ENCODE results near the gene PLA2G4B. TPM values are rescaled to one million over a fixed set of nuclear protein-coding genes. Genes with fewer than 3 reads are reported as not detected.

PLA2G4B gene
- total RNA-seq, 1 donor from 2014 or later: 6.9 TPM

DNA sequence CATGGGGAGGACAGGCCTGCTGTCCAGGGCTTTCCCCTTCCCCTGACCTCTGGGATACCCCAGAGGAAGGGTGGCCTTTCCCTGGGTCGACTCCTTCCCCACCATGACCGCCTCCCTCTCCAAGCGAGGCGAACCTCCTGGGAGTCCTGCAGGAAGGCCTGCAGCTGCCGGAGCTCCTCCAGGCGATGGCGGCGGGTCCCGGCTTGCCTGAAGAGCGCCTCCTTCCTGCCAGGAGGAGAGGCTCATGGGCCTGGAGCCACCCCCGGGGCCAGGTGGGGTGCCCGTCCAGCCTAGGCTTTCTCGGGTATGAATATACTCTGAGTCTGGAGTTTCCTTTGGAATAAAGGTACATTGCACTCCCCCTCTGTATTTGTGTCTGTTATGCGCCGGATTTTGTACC, 20.1 kb downstream of the PLA2G4B start:
- Mint-ChIP-seq H3K4me1 (ENCODE audit: unreplicated experiment) (no peaks in the 10 kb centered on the region), H3K9me3 (ENCODE audit: unreplicated experiment) (no peaks in the 10 kb centered on the region), H3K27ac (ENCODE audit: unreplicated experiment) (no peak overlapping the region), H3K27me3 (ENCODE audit: unreplicated experiment) (no peaks in the 10 kb centered on the region), H3K4me3 (ENCODE audit: unreplicated experiment) (no peak overlapping the region), H3K36me3 (ENCODE audit: unreplicated experiment) (no peaks in the 10 kb centered on the region)
- no peak for DNase-seq (ENCODE audit: extremely low spot score, unreplicated experiment)
- TF ChIP-seq, protein P1, sequence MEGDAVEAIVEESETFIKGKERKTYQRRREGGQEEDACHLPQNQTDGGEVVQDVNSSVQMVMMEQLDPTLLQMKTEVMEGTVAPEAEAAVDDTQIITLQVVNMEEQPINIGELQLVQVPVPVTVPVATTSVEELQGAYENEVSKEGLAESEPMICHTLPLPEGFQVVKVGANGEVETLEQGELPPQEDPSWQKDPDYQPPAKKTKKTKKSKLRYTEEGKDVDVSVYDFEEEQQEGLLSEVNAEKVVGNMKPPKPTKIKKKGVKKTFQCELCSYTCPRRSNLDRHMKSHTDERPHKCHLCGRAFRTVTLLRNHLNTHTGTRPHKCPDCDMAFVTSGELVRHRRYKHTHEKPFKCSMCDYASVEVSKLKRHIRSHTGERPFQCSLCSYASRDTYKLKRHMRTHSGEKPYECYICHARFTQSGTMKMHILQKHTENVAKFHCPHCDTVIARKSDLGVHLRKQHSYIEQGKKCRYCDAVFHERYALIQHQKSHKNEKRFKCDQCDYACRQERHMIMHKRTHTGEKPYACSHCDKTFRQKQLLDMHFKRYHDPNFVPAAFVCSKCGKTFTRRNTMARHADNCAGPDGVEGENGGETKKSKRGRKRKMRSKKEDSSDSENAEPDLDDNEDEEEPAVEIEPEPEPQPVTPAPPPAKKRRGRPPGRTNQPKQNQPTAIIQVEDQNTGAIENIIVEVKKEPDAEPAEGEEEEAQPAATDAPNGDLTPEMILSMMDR (IDR thresholded peaks at IDR 0.05): no peak

DNA sequence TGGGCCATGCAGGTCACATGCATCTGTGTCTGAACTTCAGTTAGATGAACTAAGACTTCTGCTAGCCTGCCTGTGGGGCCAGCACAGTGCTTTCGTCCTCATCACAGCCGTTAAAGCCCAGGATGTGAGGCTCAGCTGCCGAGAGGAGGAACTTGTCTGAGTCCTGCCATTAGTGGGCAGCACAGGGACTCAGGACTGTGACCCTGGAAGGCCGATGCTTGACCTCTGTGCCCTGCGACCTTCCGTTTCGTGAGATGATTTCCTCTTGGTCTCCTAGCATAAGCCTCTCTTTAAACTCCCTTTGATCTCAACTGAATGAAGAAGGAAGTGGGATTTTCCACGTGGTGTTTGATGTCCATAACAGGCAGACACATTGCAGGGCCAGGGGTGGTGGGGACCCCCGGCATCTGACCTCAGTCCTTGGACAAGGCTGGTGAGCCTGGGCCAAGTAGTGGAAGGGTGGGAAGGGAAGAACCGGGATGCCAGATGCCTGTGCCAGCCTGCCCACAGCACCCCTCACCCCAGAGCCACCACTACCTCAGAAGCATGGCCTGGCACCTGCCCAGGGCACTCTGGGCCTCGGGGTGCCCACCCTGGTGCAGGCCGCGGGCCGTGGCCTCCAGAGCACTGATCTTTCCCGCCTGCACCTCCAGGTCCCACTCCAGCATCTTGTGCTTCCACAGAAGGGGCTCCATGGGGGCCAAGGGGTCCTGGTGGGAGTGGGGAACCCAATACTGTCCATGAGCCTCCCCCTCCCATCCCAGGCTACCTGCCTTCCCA, 21.6 kb downstream of the PLA2G4B start:
- Mint-ChIP-seq H3K27ac (ENCODE audit: unreplicated experiment) (no peak overlapping the region), H3K4me1 (ENCODE audit: unreplicated experiment) (no peaks in the 10 kb centered on the region), H3K27me3 (ENCODE audit: unreplicated experiment) (no peaks in the 10 kb centered on the region), H3K4me3 (ENCODE audit: unreplicated experiment) (no peak overlapping the region), H3K9me3 (ENCODE audit: unreplicated experiment) (no peaks in the 10 kb centered on the region), H3K36me3 (ENCODE audit: unreplicated experiment) (no peaks in the 10 kb centered on the region)
- DNase-seq (ENCODE audit: extremely low spot score, unreplicated experiment): no peak
- TF ChIP-seq, protein P1 (IDR thresholded peaks at IDR 0.05): no peak

DNA sequence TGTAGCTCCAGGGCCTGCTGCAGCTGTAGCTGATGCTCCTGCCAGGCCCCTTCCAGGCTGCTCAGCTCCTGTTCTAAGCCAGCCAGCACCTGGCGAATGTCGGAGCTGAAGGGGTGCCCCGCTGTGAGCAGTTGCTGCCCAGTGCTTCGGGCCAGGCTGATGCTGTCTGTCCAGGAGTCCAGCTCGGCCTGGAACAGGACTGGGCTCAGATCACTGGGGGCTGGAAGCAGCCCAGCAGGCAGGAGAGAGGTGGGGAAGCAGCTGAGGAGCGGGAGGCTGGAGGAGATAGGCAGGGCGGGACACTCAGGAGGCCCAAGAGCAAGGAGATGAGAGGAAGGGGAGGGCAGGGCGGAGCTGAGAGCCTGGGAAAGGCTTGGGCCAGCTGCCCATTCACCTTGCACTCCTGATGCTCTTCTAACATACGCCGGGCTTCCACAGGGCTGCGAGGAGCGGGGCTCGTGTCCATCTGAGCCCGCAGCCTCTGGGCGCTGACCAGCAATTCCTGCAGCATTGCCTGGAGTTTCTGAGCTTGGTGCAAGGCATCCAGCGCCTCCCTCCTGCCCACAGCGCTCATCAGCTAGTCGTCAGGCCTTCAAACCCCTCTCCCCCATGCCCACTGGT, 23.2 kb downstream of the PLA2G4B start:
- Mint-ChIP-seq H3K4me3 (ENCODE audit: unreplicated experiment) (no peak overlapping the region), H3K9me3 (ENCODE audit: unreplicated experiment) (no peaks in the 10 kb centered on the region), H3K4me1 (ENCODE audit: unreplicated experiment) (no peaks in the 10 kb centered on the region), H3K36me3 (ENCODE audit: unreplicated experiment) (no peaks in the 10 kb centered on the region), H3K27me3 (ENCODE audit: unreplicated experiment) (no peaks in the 10 kb centered on the region), H3K27ac (ENCODE audit: unreplicated experiment) (no peak overlapping the region)
- no peak for DNase-seq (ENCODE audit: extremely low spot score, unreplicated experiment)
- TF ChIP-seq, protein P1 (IDR thresholded peaks at IDR 0.05): no peak

DNA sequence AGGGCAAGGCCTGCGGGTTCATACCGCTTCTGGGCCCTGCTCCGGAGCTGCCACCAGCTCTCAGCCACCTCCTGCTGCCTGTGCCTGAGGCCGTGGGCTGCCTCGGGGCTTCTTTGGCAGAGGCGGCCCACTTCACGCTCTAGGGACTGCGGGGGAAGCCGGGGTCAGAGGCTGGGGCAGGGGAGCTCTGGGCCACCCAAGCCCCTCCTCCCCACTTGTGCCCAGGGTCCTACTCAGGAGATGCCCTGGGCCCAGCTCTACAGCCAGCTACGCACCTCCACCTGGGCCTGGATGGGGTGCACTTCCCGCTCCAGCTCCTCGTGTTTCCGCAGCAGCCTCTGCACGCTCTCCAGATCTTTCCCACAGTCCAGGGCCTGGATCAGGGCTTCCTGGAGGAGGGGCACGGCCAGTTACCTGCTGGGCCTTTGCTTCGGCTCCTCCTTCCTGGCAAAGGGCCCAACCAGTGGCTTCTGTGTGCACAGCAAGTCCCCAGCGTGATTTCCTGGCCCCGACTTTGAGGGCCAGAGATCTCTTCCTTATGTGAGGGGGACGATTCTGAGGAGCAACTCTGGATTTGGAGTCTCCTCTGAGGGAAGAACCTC, 24.0 kb downstream of the PLA2G4B start:
- no peaks in the 10 kb centered on the region for H3K36me3 Mint-ChIP-seq (ENCODE audit: unreplicated experiment)
- H3K27me3 Mint-ChIP-seq (ENCODE audit: unreplicated experiment): no peaks in the 10 kb centered on the region
- H3K4me1 Mint-ChIP-seq (ENCODE audit: unreplicated experiment): no peaks in the 10 kb centered on the region
- TF ChIP-seq, protein P1 (IDR thresholded peaks at IDR 0.05): no peak
- no peak for DNase-seq (ENCODE audit: extremely low spot score, unreplicated experiment)
- no peaks in the 10 kb centered on the region for H3K9me3 Mint-ChIP-seq (ENCODE audit: unreplicated experiment)
- H3K27ac Mint-ChIP-seq (ENCODE audit: unreplicated experiment): no peak overlapping the region
- no peak overlapping the region for H3K4me3 Mint-ChIP-seq (ENCODE audit: unreplicated experiment)

DNA sequence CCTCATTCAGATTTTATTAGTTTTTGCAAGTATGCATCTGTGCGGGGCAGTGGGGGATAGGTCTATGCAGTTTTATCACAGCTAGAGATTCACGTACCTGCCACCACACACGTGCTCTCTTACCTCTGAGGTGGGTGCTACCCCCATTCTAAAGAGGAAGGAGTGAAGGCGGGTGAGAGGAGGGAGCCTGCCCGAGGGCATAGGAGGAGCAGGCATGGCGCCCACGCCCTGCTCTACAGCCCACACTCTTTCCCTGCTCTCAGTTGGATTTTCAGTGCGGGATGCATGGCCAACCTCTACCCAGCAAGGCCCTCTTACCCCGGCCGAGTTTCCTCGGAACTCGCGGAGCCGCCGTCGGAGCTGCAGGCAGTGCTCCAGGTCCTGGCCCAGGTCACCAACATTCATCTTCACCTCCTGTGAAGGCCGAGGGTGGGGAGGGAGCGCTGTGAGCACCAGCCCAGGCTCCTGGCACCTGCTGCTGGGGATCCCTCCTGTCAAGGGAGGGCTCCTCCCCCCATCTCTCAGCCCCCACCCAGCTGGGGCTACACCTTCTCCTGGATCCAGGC, 26.9 kb downstream of the PLA2G4B start:
- no peaks in the 10 kb centered on the region for H3K36me3 Mint-ChIP-seq (ENCODE audit: unreplicated experiment)
- H3K9me3 Mint-ChIP-seq (ENCODE audit: unreplicated experiment): no peaks in the 10 kb centered on the region
- no peak for DNase-seq (ENCODE audit: extremely low spot score, unreplicated experiment)
- no peak overlapping the region for H3K4me3 Mint-ChIP-seq (ENCODE audit: unreplicated experiment)
- TF ChIP-seq, protein P1 (IDR thresholded peaks at IDR 0.05): no peak
- H3K27me3 Mint-ChIP-seq (ENCODE audit: unreplicated experiment): no peaks in the 10 kb centered on the region
- H3K4me1 Mint-ChIP-seq (ENCODE audit: unreplicated experiment): no peaks in the 10 kb centered on the region
- no peak overlapping the region for H3K27ac Mint-ChIP-seq (ENCODE audit: unreplicated experiment)
